ENCODE measurements around the gene EML2. TPM values are rescaled to one million over a fixed set of nuclear protein-coding genes. Genes with fewer than 3 reads are reported as not detected.
A peak's percentile ranks its signal among the peaks of the same experiment; 100 is the strongest.

Gene EML2
- total RNA-seq, 1 experiment from 2014 or later, result 32.7 TPM

GRCh38 chr19:45613926-45614725 is 25.1 kb downstream of the EML2 start:
- no peak for DNase-seq (ENCODE audit: low read depth, low spot score)
- in situ Hi-C loops (cut with HindIII; ENCODE audit: low pct_unique_long_range_greater_than_20kb, low sequenced_read_pairs) (no loop called here), intact Hi-C loops (cut with micrococcal nuclease; ENCODE audit: unreplicated experiment) (no loop called here)
- H3K4me3 ChIP-seq (ENCODE audit: low read depth in 2 of 2, low read length in 2 of 2), result no peak overlapping the region
- ChIA-PET CTCF (interaction anchor here (0.5 kb wide), 1 partner anchor 81 kb away, joined by 3 read pairs; no protein-coding TSS in a partner anchor), POLR2A (interaction anchor here (0.5 kb wide), 1 partner anchor 10 kb away, joined by 3 read pairs; no protein-coding TSS in a partner anchor)
- H3K27ac ChIP-seq (ENCODE audit: low read length), result 0 out of 2 replicates have a peak overlapping the region, but pooled peaks have one; percentile 34
- H3K27me3 ChIP-seq (ENCODE audit: control insufficient read depth, insufficient read depth, low read length), result no peaks in the 10 kb centered on the region
- TF ChIP-seq CTCF (IDR thresholded peaks at IDR 0.05), result no peak
- no peak for TF ChIP-seq REST (IDR thresholded peaks at IDR 0.05; ENCODE audit: insufficient read depth in 1 of 2, low read depth in 2 of 2, low read length in 1 of 2)
- no peak for TF ChIP-seq SIN3A (IDR thresholded peaks at IDR 0.05; ENCODE audit: borderline replicate concordance, insufficient read depth, low read depth, low read length)
- TF ChIP-seq POLR2AphosphoS5 (IDR thresholded peaks at IDR 0.05; ENCODE audit: low read depth, low read length), result no peak
- no peak for TF ChIP-seq TCF7L2 (IDR thresholded peaks at IDR 0.05; ENCODE audit: low read depth, low read length)
- H3K9me3 ChIP-seq (ENCODE audit: control insufficient read depth, insufficient read depth, low read depth, low read length), result no peaks in the 10 kb centered on the region
- H3K4me1 ChIP-seq (ENCODE audit: control insufficient read depth, insufficient read depth, low read length), result peaks cover 5% of the 10 kb centered on the region; the same call in 1 of the 2 replicates
- ATAC-seq, result peak; percentile 94
- no peaks in the 10 kb centered on the region for H3K36me3 ChIP-seq (ENCODE audit: control insufficient read depth, insufficient read depth, low read length)
- no TSS peak for BruUV-seq (replicated peaks)

GRCh38 chr19:45608948-45609347 is 30.2 kb downstream of the EML2 start:
- Histone ChIP-seq H3K4me3 (ENCODE audit: low read depth in 2 of 2, low read length in 2 of 2) (no peak overlapping the region), H3K4me1 (ENCODE audit: control insufficient read depth, insufficient read depth, low read length) (peaks cover 1% of the 10 kb centered on the region), H3K27me3 (ENCODE audit: control insufficient read depth, insufficient read depth, low read length) (no peaks in the 10 kb centered on the region), H3K9me3 (ENCODE audit: control insufficient read depth, insufficient read depth, low read depth, low read length) (no peaks in the 10 kb centered on the region), H3K27ac (ENCODE audit: low read length) (no peak overlapping the region), H3K36me3 (ENCODE audit: control insufficient read depth, insufficient read depth, low read length) (no peaks in the 10 kb centered on the region)
- BruUV-seq (replicated peaks), result no TSS peak
- in situ Hi-C loops (cut with HindIII; ENCODE audit: low pct_unique_long_range_greater_than_20kb, low sequenced_read_pairs) (no loop called here), intact Hi-C loops (cut with micrococcal nuclease; ENCODE audit: unreplicated experiment) (no loop called here)
- DNase-seq (ENCODE audit: low read depth, low spot score) (no peak), ATAC-seq (no peak)
- POLR2A ChIA-PET, result no interaction called here
- TF ChIP-seq TCF7L2 (IDR thresholded peaks at IDR 0.05; ENCODE audit: low read depth, low read length) (no peak), SIN3A (IDR thresholded peaks at IDR 0.05; ENCODE audit: borderline replicate concordance, insufficient read depth, low read depth, low read length) (no peak), POLR2AphosphoS5 (IDR thresholded peaks at IDR 0.05; ENCODE audit: low read depth, low read length) (no peak), CTCF (IDR thresholded peaks at IDR 0.05) (no peak), REST (IDR thresholded peaks at IDR 0.05; ENCODE audit: insufficient read depth in 1 of 2, low read depth in 2 of 2, low read length in 1 of 2) (no peak)
- CTCF ChIA-PET, result no interaction called here

Measured in Panc1 (cell line).